Hematopoietic multipotent progenitor cell treated with erythropoietin and hydrocortisone succinate and interleukin-3 and kit ligand, for 8 days (in vitro differentiated cells): ENCODE data around the gene CHRNA1.
A peak's percentile ranks its signal among the peaks of the same experiment; 100 is the strongest.
"Not testable (repeated sequence)": the region's sequence is repeated elsewhere in the genome, so short reads cannot be mapped to it uniquely, and the experiment has no call there.

Source experiments
- DNase-seq: peaks from one replicate; pipeline ENCODE4 v3.0.0-alpha.2; 2015

CHRNA1 gene

GRCh38 chr2:174711206-174711605, 53.1 kb downstream of the CHRNA1 start:
- DNase-seq, result no peak

- DNase-seq, result not testable (repeated sequence)
Measured at GRCh38 chr2:174709416-174710004, 54.8 kb downstream of the CHRNA1 start.

- no peak for DNase-seq
Measured at GRCh38 chr2:174708713-174709112, 55.6 kb downstream of the CHRNA1 start.

- no peak for DNase-seq
Measured at GRCh38 chr2:174705321-174705720, 59.0 kb downstream of the CHRNA1 start.

- no peak for DNase-seq
Measured at GRCh38 chr2:174704642-174705041, 59.6 kb downstream of the CHRNA1 start.

GRCh38 chr2:174704061-174704460, 60.2 kb downstream of the CHRNA1 start:
- DNase-seq, result no peak

GRCh38 chr2:174703430-174703829, 60.8 kb downstream of the CHRNA1 start:
- DNase-seq, result no peak

GRCh38 chr2:174702541-174702940, 61.7 kb downstream of the CHRNA1 start:
- DNase-seq, result no peak

GRCh38 chr2:174699993-174700766, 64.1 kb downstream of the CHRNA1 start:
- peak; percentile 66 for DNase-seq
